HG03342 (cell line): Measurements from ENCODE around the gene GXYLT2.

Experiments used
- ATAC-seq: cut with Tn5 transposase; IDR thresholded peaks from one replicate; pipeline ENCODE4 v1.9.1; 2021; ENCODE audit warnings: mild to moderate bottlenecking, moderate library complexity; ENCODE audit not compliant: unreplicated experiment

GXYLT2 gene

GRCh38 chr3:72887705-72888545 is at the start of gene GXYLT2:
Gene GXYLT2, plus strand, starts transcription at chr3:72888046. Its CDS starts 188 bp downstream, at chr3:72888234.
- no peak for ATAC-seq

GRCh38 chr3:72839057-72839456 is 48.8 kb upstream of the GXYLT2 start:
- no peak for ATAC-seq

- no peak for ATAC-seq
Measured at GRCh38 chr3:72844436-72844993, 43.3 kb upstream of the GXYLT2 start.

GRCh38 chr3:72846166-72846565 is 41.7 kb upstream of the GXYLT2 start:
- ATAC-seq, result no peak

- no peak for ATAC-seq
Measured at GRCh38 chr3:72847282-72847681, 40.6 kb upstream of the GXYLT2 start.

GRCh38 chr3:72847751-72848702 is 39.8 kb upstream of the GXYLT2 start, which contains the start of gene SHQ1:
Gene SHQ1, minus strand, starts transcription at chr3:72848445. Its CDS starts 105 bp downstream, at chr3:72848340.
- ATAC-seq, result peak; percentile 91

- peak; percentile 37 for ATAC-seq
Measured at GRCh38 chr3:72848703-72849081, 39.2 kb upstream of the GXYLT2 start.

- ATAC-seq, result no peak
Measured at GRCh38 chr3:72855001-72855400, 32.8 kb upstream of the GXYLT2 start.

GRCh38 chr3:72860053-72860452 is 27.8 kb upstream of the GXYLT2 start:
- no peak for ATAC-seq

- ATAC-seq, result no peak
Measured at GRCh38 chr3:72860846-72861245, 27.0 kb upstream of the GXYLT2 start.

- no peak for ATAC-seq
Measured at GRCh38 chr3:72862314-72863090, 25.3 kb upstream of the GXYLT2 start.

- no peak for ATAC-seq
Measured at GRCh38 chr3:72872183-72872582, 15.7 kb upstream of the GXYLT2 start.

- no peak for ATAC-seq
Measured at GRCh38 chr3:72887343-72887704, 522 bp upstream of the GXYLT2 start.

- ATAC-seq, result no peak
Measured at GRCh38 chr3:72888546-72889309, 882 bp downstream of the GXYLT2 start.

GRCh38 chr3:72889310-72890165 is 1.7 kb downstream of the GXYLT2 start:
- ATAC-seq, result no peak

- ATAC-seq, result no peak
Measured at GRCh38 chr3:72890166-72890925, 2.5 kb downstream of the GXYLT2 start.

GRCh38 chr3:72891053-72891855 is 3.4 kb downstream of the GXYLT2 start:
- no peak for ATAC-seq
